HG02678 (cell line): ENCODE results near the gene TRPM3.

Experiments used
- ATAC-seq: cut with Tn5 transposase; IDR thresholded peaks from one replicate; pipeline ENCODE4 v1.9.1; 2021; ENCODE audit warnings: mild to moderate bottlenecking, moderate library complexity; ENCODE audit not compliant: unreplicated experiment

The TRPM3 gene

DNA sequence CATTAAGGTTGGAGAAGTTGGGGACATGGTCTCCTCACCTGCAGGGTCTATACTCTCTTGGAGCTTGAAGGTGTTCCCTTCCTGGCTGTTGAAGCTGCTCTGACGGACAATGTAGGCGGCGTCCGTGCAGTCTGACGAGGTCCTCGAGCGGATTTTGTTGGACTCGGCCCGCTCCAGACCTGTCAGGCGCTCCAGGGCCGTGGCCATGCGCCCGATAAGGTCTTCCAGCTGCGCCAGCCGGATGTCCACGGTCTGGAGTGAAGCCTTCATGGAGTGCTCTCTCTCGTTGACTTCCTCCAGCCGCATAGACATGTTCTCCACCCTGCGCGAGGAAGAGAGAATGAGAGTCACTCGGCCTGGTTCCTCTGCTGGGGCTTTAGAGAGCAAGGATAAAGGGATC is 584.3 kb downstream of the TRPM3 start:
- ATAC-seq = no peak

DNA sequence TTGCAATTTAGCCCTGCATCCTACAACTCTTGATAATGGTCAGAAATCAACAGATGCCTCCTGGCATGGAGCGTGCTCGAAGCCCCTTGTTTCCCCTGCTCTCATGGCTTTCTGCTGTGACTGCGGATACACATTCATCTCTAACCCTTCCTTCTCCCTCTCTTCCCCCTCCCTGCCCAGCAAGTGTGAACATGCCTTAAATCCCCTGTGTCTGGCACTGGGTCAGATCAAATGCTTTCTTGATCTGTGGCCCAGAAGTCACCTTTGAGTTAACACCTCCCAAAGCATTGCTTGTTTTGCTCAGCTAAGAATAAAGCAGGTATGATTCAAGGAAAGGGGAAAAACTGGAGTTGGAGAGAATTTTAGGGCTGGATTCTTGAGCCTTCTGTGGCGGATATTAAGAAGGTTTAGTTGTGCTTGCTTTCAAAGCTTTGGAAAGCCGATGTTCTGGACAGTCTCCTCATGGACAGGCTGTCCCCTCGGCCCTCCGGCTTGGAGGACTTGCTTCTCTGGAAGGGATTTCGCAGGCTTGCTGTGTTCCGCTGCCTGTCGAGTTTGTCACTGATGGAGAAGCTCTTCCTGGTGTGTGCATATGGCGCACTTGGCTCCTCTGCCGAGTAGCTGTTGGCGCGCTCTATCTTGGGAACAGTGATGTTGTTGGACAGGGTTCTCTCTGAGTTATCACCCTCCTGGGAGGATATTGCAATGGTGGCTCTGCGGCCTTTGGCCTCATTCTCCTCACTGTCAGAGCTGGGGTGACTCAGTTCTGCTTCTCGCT is 585.7 kb downstream of the TRPM3 start:
- no peak for ATAC-seq

DNA sequence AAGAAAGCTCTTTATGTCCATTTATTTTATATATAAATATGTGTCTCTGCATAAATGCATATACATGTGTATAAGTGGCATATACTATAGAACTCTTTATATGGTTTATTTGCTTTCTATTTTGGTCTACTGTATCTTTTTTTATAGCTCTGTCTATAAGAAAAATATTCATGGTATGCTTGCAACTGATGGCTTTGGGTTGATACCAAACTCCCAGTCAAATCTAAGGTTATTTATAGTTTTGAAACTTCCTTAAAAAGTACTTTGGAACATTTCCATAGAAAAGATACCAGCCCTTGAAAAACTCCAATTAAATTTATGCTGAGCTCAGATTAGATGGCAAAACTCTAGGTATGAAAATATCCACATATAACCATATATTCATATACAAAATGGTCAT is 587.0 kb downstream of the TRPM3 start:
- ATAC-seq = no peak

DNA sequence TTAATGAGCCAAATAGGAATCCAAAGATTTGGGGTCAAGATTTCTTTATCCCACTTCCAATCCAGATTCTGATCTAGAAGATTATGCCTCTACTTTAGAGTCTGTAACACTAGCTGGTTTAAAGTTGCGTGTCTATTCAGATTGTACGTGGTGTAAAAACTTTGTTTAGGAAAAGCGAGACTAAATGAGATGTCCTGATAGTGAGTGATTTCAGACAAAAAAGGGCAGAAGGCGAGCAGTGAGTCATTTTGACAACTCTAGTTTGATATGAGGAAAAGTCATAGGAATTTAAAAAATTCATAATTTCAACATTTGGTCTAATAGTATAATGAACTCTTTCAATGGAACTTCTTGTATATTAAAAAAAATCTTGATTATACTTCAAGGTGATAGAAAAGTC is 587.4 kb downstream of the TRPM3 start:
- no peak for ATAC-seq

DNA sequence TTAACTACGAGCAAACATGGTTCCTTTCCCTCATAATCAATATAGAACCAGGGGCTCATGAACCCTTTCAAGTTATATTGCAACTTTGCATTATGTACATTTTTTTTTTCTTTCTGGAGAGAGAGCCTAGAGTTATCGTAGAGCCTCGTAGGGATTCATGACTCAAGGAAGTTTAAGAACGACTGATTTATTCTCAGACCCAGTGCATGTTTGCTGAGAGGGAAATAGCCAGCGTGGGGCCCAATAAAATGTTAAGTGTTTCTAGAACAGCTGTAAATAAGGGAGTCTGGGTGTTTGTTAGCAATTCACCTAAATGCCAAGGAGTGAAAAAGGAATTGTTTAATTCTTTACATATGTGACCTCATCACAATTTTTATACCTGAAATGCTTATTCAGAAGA is 587.9 kb downstream of the TRPM3 start:
- ATAC-seq = no peak

DNA sequence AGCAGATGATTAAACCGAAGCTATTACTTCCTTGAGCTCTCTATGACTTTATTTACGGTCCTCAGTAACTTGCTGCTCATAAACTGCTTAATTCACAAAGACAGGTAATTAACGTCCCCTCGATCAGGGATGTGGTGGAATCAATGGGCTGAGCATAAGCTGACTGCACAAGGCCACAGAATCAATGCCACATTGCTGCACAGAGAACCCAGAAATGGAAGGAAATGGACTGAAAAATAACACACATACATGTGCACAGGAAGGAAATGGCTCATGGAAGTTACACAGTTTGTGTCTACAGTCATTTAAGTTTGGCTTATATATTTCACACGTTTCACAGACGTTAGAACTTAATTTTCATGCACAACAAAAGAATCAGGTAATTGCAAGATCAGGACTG is 588.7 kb downstream of the TRPM3 start:
- ATAC-seq = no peak

DNA sequence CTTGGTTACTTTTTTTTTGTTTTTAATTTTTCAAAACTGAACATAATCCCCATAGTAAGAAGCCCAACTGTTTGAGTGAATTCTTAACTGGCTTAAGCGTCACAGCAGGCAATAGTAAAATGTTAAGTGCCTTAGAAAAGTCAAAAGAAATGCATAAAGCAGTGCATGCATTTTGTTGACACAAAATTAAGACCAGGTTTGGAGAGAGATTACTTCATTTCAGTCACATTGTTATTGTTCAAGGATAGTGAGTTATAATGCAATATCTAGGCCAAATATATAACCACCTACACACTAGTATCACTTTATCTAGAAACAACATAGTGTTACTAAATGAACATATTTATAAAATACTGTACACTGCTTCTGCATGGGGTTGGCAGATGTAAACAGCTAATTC is 590.1 kb downstream of the TRPM3 start:
- ATAC-seq = no peak

DNA sequence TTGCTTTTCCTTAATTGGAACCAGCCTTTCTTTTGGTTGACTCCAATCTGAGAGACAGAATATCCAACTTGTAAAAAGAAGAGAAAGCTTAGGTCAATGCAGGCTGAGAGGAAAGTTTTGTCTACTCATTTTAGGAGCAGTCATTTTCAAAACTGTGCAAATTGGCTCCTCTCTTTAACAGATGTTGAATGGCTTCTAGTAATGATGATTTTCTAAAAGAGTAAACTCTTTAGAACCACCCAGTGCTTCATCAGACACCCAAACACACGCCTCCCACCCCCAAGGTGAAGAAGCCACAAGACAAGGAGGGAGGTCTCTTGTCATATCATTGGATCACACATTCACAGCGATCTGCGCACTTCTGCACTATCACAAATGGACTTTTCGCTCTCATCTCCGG is 590.7 kb downstream of the TRPM3 start:
- ATAC-seq = no peak

DNA sequence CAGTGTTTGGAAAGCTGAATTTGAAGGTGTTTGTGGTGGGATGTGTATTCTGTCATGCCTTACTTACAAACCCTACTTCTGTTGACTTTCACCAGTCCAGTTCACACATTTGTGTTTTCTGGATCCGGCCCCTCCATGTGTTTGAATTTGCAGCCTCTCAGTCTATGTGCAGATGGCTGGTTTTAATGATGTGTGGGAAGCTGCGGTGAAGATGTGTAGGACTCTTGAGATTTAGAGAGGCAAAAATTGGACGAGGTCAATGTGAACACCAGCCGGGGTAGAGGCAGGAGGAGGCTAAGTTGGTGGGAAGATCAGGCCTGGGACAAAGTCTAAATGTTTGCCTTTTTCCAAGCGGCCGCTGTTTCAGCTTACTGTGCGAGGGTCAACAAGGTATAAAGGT is 591.6 kb downstream of the TRPM3 start:
- ATAC-seq = no peak

DNA sequence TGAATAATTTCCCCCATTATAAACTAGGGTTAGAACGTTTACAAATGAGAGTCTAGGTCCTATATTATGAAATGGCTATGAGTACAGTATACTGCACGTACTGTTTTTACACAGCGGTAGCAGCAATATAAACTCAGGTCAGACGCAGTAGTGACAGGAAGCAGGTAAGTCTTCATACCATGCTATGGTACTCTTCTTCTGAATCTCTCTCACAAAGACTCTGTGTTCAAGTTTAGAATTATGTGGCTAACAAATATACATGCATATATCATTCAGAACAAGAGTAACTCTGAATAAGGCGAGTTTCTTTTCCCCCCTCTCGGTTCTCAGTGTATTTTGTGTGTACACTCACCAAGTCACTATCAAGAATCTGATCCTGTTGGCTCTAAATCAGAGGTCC is 592.0 kb downstream of the TRPM3 start:
- ATAC-seq = no peak

DNA sequence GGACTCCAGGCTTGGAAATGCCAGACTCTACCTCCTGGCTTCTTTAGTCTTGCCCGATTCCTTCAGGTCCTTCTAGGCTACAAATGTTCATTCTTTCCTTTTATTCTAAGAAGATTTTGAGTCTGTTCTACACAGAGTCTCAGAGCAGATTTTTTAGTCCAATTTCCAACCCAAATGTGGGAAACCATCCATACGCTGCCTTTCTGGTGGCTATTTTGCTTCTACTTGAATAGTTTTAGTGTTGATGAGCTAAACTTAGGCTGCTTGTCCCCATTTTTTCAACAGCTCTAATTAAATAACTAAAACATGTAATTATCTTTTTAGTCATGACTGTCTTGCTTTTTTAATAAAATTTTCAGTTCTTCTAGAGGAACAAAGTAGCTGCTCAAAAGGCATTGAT is 594.5 kb downstream of the TRPM3 start:
- ATAC-seq = no peak

DNA sequence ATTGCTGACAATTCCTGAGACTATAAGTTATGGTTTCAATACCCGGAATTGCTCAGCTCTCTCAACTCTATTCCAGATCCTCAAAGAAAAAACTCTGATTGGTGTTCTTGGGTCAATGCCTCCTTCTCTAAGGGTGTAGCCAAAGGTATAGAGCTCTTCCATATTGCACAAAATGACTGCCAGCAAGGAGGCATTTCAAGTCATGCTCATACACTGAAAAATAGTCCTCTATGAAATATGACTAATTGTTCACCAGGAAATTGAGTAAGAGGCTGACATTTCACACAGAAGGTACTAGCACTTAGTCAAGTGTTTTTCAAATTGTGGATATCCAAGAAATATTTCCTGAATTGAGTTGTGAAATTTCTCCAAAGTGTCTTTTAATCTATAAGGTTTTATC is 595.9 kb downstream of the TRPM3 start:
- no peak for ATAC-seq

DNA sequence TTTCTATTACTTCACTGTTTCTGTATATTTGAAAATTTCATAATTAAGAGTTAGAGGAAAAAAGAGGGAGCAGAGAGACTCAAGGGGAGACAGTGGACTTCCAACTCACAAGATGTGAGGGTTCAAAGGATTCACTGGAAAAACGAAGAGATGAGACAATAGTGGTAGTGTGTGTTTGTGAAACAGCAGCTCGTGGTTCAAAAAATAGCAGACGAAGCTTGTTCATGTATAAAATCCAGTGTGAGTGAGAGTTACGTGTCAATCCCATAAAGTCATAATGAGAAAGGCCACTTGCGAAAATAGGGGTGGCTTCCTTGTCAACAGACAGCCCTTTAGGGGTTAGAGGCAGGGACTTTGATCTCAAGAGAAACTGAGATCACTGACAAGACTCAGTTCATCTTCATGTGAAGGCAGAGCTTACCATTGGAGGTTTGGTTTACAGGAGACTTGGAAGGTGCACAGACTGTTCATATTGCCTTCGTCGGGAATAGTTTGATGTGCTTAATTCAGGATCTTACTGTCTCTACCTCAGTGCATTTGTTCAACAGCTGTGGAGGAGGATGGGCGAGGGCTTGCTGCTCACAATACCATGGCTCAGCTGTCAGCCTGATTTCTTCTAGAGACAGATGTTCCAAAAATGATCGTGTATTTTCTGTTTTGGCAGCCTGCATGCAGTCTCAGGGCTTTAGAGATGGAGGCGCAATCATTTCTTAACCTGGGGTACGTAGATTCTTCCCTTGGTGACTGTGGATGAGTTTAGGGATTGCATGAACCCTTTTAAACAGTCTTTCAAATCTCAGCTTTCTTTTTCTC is 601.3 kb downstream of the TRPM3 start:
- ATAC-seq = peak; percentile 81

DNA sequence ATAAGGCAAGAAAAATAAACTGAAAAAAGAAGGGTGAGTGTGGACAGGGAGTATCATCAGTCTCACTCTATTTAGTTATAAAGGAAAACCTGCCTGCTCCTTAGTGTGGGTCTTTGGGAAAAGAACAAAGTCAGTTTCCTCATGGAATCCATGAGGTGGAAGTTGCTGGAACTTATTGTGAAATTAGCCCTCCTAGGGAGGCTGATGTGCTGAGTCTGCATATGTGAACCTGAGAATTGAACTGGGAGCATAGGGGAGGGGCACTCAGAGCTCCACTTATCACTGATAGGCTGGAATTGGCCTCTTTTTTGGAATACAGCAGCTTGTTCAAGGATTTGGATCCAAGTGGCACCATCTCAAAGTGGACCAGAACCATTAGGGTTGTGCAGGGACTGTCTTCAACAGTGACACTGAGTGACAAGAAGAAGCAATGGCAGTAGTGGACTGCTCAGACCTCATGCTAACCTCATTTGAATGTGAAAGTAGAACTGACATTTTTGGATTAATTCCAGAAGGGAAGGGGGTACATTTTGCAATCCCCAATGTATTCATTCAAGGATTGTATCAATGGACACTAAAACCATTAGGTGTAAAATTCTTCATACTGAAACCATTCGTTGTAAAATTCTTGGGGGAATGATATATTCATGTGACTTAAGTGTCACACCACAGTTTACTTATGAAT is 603.4 kb downstream of the TRPM3 start:
- no peak for ATAC-seq

DNA sequence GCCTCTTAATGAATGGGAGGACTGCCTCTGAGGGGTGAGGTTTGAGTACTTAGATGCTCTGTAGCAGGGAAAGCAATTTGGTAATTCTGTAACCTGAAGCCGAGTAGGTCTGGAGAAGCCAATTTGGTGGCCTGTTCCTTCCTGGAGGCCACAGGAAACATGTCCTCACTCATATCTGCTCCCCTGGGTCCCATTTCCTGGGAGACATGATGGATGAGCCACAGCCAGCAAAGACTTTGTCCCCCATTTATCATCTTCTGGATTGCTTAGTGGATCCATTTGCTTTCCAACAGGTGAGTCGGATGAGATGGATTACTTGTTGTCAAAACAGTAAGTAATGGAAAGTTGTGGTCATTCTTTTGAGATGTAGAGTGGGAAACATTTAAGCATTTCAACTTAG is 607.1 kb downstream of the TRPM3 start:
- no peak for ATAC-seq

DNA sequence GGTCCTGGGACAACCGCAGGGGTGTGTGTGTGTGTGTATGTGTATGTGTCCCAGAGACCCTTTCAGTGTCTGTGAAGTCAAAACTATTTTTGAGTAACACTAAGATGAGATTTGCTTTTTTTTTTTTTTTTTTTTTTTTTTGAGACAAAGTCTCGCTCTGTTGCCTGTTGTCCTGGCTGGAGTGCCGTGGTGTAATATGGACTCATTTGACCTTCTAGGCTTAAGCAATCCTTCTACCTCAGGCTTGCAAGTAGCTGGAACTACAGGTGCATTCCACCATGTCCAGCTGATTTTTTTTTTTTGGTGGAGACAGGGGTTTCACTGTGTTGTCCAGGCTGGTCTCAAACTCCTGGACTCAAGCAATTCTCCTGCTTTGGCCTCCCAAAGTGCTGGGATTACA is 609.6 kb downstream of the TRPM3 start:
- no peak for ATAC-seq

DNA sequence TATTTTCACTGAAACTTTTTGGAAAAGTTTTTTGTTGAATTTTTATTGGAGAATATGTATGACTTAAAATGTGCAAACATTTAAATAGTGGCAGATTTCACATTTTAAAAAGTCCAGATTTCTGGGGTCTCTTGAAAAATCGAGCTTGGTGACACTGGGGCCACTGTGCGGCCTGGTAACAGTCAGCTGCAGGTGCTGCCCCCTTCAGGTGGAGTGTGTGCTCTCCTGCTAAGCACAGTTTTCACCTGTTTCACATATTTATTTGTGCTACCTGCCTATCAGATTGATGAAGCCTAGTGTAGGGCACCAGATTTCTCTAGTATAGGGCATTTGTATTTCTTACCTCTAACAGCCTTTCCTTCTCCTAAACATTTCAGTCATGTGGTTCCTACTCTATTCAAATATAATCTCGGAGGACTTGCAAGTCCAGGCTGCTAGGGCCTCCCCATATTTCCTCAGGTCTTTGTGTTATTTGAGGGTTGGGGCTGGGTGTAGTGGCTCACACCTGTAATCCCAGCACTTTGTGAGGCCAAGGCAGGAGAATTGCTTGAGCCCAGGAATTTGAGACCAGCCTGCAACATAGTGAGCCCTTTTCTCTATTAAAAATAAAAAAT is 611.2 kb downstream of the TRPM3 start:
- ATAC-seq = peak; percentile 45

DNA sequence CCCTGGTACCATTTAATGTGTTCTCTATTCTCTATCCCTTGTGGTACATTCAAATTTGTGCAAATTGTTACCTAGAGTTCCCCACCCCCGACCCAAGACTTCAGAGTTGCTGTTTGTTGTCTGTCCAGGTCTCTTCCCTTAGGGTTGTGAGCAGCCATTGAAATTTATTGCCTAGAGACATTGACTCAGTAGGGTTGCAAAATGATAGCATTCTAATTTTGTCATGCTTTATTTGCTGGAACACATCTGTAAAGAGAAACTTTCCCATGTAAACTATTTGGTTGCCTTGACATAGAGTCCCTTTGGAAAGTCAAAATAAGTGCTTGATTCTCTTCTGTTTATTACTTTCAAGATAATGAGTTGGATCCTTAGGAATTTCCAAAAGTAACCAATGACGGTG is 615.3 kb downstream of the TRPM3 start:
- ATAC-seq = no peak

DNA sequence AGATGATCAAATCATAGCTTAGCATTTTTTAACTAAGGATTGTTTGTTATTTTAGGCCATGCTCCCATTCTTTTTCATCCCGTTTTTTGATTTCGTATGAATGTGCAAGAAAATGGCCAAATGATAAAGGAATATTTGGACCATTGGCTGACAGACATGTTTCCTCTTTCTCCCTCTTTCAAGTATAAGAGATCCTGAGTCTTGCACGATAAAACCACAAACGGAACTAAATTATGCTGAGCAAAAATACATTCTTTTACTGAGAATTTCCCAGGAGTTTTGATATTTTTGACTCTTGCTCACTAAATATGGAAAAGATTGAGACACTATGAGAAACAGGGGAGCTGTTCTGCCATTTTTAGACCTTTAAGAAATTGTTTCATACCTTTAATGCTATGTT is 616.6 kb downstream of the TRPM3 start:
- no peak for ATAC-seq

DNA sequence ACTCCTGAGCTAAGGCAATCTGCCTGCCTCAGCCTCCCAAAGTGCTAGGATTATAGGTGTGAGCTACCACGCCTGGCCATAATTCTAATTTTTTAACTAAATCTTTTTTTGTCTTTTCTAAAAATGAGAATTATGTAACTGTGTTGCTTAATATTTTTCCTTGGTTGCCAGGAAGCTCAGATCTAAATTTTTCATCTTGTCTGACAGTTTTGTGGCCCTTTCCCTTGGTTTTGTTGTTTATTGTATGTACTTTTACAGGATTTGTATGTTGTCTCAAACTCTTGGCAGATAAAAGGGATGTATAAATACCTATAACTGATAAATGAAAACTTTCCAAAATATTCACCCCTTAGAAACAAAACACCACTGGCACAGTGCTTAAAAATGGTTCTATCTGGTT is 618.7 kb downstream of the TRPM3 start:
- no peak for ATAC-seq

DNA sequence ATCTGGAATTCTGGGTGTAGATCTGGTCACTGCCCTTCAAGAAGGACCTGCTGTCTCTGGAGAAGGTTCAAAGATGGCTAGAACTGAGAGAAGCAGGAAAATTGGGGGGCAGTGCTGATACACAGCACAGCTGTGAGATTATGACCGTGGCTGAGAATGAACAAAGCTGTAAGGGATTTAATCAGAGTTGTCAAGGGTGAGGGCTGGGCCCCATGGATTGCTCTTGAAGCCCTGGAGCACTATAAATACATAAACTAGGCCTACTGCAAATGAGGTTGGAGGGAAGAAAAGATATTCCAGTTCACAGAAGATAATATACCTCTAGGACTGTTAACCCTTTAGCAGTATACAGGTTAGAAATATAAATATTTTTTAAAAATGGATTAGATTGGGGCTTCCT is 620.6 kb downstream of the TRPM3 start:
- no peak for ATAC-seq
